LHCN-M2 (cell line): ENCODE measurements around the gene SIK3. TPM values are rescaled to one million over a fixed set of nuclear protein-coding genes. Genes with fewer than 3 reads are reported as not detected.
A peak's percentile ranks its signal among the peaks of the same experiment; 100 is the strongest.
"Not testable (repeated sequence)": the region's sequence is repeated elsewhere in the genome, so short reads cannot be mapped to it uniquely, and the experiment has no call there.

Experiments used
- DNase-seq: peaks from one replicate; pipeline ENCODE4 v3.0.0-alpha.2; 2012; ENCODE audit warnings: low read depth
- total RNA-seq: library from RNA; depleted of rRNA; stranded (reverse); fragments of >200 nt; gene quantifications from 2 replicates; pipeline ENCODE4 v1.2.3, GENCODE V29; 2014

SIK3 gene
- total RNA-seq, 1 experiment from 2014 or later: 12.2 TPM

GRCh38 chr11:117076941-117077691, 21.1 kb downstream of the SIK3 start:
- no peak for DNase-seq

DNA sequence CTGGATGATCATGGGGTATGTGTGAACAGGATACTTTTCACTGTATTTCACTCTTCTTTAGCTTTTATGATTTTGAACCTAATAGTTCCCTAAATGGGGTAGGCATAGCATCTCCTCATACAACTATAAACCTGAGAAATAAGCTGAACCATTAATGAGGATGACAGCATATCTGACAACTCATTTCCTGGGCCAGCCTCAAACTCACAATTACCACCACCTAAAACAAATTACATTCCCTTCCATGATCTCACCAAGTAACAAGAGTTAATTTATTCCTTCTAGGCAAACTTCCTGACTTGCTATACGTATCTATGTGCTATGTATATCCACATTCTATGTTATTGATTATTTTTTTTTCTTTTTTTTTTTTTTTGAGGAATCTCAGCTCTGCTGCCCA, 23.0 kb downstream of the SIK3 start:
- DNase-seq: no peak

GRCh38 chr11:117074119-117074518, 24.1 kb downstream of the SIK3 start:
- no peak for DNase-seq

DNA sequence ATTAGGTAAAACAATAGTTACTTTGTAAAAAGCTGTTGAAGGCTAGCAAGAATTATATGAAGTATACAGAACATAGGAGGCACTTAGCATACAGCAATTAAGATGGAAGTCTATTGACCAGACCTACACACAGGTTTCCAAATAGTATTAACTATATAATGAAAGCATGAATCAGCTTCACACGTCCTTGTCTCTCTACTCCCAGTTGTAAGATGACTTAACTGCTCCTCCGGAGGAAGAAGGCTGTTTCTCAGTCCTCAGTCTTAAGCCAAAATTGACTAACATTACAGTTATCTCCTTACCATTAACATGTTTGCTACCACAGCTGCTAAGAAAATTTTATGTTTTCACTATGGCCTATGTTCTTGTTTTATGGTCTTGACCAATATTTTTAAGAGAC, 24.7 kb downstream of the SIK3 start:
- no peak for DNase-seq

GRCh38 chr11:117072517-117073461, 25.4 kb downstream of the SIK3 start:
- DNase-seq: peak; percentile 93

DNA sequence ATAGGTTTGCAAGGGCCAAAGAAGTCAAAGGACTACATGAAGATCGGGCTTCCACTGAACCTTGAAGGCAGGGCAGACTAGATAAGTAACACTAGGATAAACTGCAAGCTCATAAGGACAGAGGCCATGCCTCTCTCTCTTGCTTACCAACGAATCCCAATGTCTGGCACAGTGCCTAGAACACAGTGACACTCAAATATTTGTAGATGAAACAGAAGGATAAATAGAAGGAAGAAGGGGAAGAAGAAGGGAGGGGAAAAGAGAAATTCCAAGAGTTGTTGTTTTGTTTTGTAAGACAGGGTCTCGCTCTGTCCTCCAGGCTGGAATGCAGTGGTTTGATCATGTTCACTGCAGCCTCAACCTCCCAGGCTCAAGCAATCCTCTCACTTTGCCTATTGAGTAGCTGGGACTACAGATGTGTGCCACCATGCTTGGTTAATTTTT, 26.9 kb downstream of the SIK3 start:
- peak; percentile 46 for DNase-seq

DNA sequence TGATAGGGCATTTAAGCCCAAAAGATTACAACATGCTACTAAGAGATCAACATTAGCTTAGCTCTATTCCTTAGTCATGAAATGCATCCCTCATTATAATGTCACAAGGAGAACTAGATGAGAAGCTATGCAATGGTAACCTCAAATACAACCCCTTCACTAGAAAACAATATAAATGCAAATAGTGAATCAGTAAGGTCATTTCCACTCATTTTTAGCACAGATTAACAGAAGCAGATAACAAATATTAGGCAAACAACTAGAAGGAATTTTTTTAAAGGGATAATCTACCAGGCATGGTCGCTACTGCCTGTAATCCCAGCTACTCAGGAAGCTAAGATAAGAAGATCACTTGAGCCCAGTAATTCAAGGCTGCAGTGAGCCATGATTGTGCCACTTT, 28.2 kb downstream of the SIK3 start:
- no peak for DNase-seq

- no peak for DNase-seq
Observed at GRCh38 chr11:117068303-117068860, 29.8 kb downstream of the SIK3 start.

DNA sequence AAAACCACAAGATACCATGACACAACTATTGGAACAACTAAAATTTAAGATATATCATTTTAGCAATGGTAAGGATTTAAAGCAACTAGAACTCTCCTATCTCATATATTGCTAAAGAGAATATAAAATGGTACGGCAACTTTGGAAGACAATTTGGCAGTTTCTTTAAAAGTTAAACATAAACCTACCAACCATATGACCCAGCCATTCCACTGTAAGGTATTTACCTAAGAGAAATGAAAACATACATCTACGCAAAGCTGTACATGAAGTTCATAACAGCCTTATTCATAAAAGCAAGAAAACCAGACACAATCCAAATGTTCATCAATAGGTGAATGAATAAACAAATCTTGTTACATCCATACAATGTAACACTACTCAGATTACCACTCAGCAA, 31.3 kb downstream of the SIK3 start:
- no peak for DNase-seq

DNA sequence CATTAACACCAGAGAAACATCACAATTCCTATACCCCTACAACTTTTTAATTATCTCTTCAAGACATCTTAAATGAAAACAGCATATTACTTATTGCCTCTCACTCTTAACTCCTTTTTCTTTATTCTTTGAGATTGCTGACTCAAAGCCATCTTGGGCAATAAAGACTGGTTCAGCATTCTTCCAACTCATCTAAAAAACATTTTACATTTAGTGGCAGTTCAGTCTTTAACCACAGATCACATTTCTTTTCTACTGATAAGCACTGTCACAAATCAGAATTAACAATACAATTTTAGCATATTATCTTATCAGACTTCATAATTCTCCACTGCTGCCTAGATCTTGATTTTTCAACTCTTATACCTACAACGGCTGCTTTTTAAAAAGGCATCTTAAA, 34.0 kb downstream of the SIK3 start:
- peak; percentile 55 for DNase-seq

DNA sequence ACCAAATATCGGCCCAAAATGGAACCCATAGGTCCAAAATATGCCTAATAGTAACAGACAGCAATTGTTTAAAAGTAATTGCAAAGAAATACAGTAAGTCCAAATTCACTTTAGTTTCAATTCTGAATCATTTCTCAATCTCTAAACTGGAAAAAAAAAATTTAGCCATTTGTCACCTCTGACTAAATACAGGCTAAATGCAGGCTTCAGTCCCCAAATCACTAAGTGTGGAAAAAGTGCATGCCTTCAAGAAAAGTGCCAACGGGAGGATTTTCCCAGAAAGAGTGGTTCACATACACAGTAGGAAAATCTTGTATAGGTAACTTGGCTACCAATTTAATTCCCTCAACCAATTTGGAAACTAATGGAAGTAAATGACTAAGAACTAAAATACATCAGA, 35.7 kb downstream of the SIK3 start:
- no peak for DNase-seq

DNA sequence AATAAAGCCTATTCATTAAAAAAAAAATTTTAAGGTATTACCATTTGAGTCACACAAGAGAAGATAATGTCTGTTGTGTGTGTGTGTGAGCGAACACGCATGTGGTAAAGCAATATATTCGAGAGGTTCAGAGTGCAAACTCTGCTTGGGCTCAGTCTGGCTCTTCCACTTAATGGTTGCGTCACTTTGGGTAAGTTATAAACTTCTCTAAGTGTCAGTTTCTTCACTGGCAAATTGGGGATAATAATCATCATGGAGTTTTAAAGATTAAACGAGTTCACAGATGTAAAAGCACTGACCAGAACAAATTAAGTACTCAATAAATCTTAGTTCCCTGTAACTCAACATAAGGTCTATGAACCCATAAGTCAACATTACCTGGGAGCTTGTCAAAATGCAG, 37.0 kb downstream of the SIK3 start:
- DNase-seq: no peak

GRCh38 chr11:117059611-117060148, 38.5 kb downstream of the SIK3 start:
- DNase-seq: no peak

- peak; percentile 62 for DNase-seq
Observed at GRCh38 chr11:117058761-117059261, 39.4 kb downstream of the SIK3 start.

- DNase-seq: no peak
Observed at GRCh38 chr11:117057727-117058126, 40.5 kb downstream of the SIK3 start.

GRCh38 chr11:117057317-117057716, 40.9 kb downstream of the SIK3 start:
- no peak for DNase-seq

GRCh38 chr11:117055469-117055868, 42.8 kb downstream of the SIK3 start:
- no peak for DNase-seq

DNA sequence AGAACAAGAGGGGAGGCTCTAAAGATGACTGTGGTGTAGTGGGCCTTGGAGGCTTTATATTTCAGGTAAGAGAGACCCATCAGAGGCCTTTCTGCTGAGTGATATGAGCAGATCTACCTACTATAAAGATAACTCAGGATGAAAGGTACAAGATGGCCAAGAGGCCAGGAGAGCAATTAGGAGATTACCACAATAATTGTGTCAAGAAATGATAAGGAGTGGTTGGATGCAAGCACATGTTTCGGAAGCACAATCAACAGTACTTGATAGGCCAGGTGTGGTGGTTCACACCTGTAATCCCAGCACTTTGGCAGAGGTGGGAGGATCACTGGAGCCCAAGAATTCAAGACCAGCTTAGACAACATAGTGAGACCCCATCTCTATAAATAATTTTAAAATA, 43.8 kb downstream of the SIK3 start:
- no peak for DNase-seq

DNA sequence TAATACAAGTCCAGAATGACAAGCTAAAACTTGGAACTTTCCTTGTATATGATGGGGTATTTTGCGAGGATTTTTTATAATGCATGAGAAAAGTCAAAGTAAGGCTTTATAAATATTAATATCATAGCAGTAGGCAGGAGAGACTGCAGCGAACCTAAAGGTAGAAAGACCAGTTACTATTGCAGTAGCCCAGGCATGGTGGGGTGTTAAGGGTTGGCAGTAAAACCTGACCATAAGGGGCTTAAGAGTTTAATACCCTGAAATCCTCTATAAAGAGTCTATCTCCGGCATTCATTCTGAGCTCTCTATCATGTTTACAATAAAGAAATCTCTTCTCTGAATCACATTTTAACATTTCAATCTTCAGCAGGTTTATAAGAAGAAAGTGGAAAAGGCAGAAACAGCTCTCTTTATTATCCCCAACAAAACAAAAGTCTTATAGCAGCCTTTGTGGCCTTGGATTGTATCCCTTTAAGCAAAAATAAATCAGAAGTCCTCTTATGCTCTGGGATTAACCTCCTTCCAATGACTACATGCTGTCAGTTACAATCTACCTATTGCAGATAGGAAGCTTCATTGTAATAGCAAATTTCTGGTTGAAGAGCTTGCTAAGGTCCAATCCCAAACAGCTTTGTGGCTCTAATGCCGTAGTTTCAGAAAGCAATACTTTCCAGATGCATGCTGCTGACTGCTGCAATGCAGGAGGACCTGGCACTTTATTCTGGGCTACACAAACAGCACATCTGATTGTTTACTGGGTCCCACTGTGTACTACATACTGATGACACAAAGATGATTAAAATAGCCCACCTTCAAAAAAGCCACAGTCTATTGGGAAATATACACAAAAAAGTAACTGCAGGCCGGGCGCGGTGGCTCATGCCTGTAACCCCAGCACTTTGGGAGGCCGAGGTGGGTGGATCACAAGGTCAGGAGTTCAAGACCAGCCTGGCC, 45.8 kb downstream of the SIK3 start:
- no peak for DNase-seq

DNA sequence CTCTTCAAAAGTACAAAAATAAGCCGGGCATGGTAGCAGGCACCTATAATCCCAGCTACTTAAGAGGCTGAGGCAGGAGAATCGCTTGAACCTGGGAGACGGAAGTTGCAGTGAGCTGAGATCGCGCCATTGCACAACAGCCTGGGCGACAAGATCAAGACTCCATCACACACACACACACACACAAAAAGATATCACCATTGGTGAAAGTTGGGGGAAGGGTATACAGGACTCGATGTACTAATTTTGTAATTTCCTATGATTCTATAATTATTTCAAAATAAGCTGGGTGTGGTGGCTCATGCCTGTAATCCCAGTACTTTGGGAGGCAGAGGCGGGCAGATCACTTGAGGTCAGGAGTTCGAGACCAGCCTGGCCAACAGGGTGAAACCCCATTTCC, 48.1 kb downstream of the SIK3 start:
- DNase-seq: not testable (repeated sequence)

DNA sequence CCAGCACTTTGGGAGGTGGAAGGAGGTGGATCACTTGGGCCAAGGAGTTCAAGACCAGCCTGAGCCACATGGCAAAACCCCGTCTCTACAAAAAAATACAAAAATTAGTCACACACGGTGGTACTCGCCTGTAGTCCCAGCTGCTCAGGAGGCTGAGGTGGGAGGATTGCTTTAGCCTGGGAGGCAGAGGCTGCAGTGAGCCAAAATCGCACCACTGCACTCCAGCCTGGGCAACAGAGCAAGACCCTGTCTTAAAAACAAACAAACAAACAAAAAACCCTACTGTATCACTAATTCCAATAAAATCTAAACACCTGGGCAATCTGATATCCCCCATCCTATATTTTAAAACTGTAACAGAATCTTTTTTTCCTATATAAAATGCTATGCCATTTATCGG, 51.6 kb downstream of the SIK3 start:
- DNase-seq: not testable (repeated sequence)
